DMS53 treated with DMSO at 0.1 percent for 48 hours (cell line): ENCODE measurements around the gene CABLES2.

ENCODE experiments used
- DNase-seq: peaks from one replicate; lab custom pipeline; 2025; ENCODE audit not compliant: unreplicated experiment; lab: John Stamatoyannopoulos, UW

CABLES2 gene

DNA sequence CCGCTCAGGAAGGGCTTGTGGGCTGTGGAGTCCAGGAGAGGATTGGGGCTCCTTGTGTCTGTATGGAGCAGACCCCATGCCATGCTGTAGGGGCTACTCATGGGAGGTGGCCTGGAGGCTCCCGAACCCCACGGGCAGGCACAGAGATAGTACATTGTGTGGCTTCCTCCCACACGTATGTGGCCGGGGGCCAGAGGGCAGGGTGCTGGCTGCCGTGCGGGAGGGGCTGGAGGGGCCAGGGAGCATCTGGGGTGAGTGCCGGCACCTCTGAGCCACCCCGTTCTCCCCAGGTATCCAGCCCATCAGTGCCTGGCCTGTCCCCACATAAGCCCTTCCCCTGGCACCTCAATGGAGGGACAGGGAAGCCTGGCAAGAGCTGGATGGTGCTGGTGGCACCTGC is 12.7 kb upstream of the CABLES2 start:
- DNase-seq: no peak

DNA sequence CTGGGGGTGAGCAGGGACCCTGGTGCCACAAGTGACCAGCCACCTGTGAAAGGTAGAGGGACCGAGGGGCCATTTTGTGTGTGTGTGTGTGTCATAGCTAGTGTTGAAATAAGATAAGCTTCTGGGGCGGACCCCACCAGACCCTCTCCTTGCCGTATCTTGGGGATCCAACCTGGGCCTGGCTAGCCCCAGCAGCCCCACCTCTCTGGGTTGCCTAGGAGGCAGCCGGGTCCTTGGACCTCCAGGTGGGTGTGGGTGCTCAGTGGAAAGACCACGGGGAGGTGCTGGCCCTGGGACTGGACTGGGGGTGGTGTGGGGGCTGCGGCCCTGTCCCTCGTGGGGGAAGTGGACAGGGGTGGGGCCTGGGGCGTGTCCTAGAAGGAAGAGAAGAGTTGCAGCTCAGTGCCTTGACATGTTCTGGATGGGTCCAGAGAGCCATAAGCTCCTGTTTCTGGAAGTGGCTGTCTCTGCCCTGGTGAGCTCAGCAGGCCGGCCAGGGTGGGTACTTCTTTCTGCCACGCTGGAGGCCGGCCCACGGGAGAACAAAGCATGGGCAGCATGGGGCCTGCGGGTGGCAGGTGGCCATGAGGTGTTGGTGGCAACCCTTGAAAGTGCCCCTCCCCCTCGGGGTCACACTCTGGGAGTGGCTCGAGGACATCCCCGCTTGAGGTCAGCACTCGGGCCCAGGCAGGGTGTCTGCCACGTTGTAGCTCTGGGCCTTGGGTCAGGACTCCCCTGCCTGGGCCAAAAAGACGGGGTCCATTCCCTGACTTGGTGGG is 11.8 kb upstream of the CABLES2 start:
- DNase-seq: no peak

DNA sequence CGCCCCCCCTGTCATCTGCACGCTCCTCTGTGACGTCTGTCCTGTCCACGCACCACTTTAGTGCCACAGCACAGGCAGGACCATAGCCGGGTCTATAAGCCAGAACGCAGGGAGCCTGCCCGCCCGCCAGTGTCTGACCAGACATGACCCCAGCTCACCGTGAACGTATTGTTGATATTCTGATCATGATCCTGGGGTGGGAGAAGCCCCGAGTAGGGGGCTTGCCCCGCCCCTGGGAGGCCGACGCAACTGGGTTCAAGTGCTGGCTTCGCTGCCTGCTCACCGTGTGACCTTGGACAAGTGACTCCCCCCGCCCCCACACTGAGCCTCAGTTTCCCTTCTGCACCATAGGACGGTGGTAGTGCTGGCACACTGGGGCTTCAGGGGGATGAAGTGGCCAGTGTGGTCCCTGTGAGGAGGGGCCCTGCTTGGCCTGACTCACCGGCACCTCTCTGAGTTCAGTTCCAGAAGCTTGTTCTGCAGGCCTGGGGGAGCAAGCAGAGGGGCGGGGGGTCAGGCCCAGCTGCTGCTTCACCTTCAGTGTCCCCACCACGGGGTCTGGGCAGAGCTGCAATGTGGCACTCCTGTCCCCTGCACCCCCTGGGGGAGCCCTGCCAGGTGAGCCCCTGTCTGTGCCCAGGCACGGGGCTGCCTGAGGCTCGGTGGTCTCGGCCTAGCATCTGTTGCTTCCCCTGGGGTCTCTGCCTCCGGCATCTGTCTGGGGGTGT is 11.1 kb upstream of the CABLES2 start:
- no peak for DNase-seq

DNA sequence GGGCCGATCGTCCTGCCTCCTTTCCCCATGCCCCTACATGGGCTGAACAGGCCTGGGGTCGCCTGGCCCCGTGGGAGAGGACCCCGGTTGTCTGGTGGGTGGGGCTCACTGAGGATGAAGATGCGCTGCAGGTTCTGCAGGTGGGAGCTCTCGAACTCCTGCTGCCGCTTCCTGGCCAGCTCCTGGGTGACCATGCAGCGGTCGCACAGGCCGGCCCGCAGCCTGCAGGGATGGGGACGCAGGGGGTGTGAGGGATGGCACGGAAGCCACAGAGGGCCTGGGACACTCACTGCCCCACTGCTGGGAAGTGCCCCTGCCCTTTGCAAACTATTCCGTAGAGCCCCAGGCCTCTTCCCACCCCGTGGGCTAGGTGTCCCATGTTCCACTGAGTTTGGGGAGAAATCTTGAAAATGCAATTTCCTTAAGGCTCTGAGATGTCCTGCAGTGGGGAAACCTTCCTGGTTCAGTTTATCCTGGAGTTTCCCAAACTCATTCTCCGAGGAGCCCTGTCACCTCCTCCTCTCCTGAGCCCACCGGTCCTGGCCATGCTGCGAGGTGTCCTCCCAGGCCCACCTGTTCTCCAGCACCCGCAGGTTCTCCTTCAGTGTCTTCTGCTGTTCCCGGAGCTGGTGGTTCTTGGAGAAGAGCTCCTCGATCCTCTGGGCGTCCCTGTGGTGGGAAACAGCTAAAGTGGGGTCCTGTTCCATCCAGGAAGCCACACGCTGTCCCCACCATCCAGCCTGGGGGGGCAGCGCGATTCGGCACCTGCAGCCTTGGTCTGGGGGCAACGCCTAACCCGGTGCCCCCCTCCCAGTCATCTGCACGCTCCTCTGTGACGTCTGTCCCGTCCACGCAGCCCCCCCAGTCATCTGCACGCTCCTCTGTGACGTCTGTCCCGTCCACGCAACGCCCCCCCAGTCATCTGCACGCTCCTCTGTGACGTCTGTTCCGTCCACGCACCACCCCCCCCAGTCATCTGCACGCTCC is 9.9 kb upstream of the CABLES2 start:
- no peak for DNase-seq

DNA sequence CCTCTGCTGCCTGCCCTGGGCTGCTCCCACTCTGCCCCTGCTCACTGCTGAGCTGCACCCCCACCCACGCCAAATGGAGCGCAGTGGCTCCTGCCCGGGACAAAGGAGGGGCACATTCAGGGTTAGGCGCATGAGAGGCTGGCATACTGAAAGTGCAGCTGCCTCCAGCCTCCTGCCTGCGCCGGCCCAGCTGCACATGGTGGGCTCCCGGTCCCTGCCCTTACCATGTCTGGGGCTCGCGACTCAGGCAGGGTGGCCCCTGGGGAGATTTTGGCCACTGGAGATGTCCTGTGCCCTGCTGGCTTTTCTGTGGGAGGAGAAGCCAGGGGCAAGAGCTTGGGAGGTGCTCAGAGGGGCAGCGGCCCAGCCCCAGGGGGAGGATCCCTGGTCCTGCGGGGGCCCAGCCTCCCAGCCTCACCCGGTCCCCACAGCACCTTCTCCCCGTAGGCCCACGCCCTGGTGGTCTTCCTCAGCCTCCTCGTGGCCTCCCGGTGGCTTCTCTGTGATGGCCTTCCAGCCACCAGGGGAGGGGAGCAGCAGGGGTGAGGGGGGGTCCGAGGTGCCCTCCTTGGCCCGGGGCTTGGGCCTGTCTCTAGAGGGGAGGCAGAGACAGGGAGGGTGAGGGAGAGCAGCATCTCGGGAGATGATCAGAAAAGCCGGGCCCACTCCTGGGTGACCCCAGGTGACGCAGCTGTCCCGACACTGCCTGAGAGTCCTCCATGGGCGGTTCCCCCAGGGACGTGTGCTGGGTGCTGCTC is 8.4 kb upstream of the CABLES2 start:
- DNase-seq: no peak

DNA sequence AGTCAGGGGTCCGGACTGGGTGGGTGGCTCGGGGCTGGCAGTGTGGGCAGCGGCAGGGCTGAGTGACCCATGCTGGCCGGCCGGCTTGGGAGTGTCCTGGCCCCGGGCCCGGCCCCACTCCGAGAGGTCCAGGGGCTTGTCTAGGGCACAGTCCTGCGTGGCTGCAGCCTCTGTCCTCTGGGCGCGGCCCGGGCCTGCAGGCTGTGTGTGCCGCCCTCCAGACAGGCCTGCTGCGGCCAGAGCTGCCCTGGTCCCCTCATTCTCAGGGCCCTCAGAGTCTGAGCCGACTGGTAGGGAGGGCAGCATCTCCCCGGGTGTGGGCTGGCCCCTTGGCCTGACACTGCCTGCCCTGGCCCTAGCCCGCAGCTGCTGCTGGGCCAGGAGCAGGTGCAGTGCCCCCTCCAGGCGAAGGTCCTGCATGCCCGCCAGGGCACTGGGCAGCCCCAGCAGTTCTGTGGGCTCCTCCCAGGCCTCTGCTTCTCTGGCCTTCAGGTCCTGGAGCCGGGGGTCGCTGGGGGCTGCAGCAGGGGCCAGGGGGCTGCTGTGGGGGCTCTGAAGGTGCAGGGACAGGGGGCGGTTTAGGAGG is 6.9 kb upstream of the CABLES2 start:
- DNase-seq: no peak

DNA sequence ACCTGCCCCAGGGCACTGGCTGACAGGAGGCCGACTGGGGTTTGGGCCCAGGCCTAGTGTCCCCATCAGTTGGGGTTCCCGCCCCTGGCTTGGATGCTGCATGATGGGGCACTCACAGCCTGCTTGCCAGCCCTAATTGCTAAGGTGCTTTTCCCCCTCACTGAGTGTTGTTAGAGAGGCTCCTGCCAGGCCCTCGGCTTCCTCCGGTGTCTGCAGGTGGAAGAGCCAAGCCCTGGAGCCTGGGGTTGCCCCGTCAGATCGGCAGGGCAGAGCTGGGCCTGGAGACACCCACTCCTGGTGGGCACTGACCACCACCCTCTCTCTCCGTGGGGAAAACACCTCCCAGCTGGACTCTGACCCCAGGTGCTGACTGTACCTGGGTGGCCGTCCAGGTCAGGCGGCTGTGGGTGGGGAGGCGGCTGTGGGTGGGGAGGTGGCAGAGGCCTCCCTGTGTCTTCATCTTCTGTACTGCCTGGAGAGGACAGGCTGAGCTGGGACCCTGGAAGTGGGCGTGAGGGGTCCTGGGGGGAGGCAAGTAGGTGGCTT is 6.0 kb upstream of the CABLES2 start:
- no peak for DNase-seq

DNA sequence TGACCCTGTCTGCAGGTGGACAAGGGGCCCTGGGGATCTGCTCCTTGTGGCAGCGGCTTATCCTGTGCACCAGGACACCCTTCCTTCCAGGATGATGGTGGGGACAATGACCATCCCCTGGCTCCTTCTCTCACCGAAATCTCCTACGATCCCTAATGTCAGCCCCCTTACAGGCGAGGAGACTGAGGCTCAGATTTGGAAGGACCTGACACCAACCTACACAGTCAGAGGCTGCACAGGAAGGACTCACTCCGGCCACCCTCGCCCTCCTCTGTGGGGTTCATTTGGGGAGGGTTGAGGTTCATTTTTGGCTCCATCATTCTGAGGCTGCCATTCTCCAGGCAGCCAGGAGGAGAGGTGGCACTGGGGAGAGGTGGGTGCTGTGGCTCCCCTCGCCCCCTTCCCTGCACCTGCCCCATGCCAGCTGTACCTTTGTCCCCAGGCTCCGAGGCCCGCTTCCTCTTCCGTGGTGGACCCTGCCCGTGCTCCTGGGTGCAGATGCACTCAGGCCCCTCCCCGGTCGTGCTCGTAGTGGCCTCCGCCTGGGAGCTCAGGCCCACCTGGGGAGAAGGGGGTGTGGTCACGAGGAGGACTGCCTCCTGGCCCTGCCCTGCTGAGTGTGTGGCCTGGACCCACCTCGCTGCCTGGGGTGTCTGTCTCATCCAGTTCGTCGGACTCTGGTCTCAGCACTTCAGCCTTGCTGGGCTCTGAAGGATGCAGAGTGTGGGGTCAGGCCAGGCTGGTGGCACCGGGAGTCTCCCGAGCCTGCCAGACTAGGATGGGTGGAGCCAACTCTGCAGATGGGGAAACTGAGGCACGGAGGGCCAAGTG is 5.3 kb upstream of the CABLES2 start:
- no peak for DNase-seq

DNA sequence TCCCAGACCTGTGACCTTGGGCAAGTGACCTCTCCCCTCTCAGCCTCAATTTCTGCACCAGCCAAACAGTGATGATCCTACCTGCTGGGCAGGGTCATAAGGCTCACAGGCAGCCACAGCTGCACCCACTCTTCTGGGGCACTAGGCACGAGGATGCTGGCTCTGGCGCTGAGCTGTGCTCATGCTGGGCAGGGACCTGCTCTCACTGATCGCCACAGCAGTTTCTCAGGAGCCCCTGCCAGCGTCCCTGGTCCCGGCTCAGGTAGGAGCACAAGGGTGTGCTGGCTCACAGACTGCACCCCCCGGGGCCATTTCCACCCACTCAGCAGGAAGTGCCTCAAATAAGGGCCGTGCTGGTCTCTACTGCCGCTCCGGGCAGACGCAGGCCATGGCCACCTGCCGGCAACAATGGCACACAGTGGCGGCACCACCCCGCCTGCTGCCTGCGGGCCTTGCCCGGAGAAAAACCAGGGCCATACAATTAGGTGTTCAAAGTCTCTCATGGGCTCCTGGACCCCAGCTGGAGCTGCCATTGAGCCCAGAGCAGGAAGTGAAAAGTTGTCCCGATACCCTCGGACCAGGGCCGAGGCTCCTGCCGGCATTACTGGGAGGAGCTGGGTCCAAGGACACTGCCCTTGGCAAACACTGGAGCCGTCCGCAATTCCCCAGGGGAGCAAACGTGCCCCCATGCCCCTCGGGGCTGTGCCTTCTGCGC is 4.6 kb upstream of the CABLES2 start:
- no peak for DNase-seq

DNA sequence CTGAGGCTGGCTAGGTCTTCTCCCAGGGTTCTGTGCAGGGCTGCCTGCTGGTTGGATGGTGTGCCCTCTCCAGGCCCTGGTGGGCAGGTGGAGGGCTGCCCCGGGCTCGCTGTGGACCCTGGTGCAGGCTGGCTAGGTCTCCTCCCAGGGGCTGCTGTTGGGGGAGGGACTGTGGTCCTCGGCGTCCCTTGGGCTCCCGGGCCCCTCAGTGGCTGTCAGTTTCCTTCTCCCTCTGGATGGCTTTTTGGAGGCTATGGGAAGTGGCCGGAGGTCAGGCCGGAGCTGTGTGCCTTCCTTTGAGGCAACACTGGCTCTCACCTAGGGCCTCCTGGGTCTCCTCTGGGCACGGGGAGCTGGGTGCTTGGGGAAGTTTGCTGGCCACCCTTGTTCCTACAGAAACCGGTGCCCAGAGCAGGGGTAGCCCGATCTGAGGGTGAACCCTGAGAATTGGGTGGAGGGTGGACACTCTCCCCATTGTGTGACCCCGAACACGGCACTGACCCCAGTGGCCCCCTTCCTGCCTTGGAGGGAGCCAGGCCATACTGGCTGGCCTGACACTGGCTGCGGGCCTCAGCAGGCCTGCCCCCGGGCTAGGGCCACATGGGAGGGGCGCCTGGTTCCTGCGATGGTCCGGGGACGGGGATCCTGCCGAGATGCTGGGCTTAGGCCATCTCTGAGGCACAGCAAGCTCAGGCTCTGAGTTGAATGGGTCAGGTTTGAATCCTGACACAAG is 3.8 kb upstream of the CABLES2 start:
- no peak for DNase-seq

DNA sequence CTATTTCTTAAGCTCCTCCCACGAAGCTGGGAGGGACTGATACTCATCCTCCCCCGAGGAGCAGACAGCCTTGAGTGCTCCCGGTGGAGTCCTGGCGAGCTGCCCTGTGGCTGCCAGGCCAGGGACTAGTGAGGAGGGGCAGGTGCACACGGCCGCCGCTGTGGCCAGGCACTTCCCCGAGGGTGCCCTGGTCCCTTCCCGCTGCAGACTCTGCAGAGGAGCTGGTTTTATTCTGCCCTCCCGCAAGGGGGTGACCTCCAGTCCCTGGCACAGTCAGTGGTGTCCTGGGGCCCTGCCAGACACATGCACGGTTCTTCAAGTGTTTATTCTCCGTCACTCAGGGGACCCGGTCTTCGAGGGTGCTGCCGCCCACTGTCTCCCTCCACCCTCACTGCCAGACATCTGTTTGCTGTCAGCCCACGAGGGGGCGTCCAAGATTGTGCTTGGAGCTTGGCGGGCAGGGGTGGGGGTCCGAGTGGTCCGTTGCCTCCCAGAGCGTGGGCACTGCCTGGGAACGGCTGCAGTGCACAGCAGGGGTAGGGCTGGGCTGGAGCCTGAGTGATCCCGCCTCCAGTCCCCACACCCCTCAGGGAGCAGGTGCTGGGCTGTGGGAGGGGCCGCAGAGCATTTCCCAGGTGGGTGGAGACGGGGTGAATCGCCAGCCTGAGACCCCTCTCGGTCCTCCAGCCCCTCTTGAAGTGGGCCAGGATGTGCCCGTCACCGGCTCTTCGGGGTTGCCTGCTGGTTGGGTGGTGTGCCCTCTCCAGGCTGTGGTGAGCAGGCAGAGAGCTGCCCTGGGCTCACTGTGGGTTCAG is 3.1 kb upstream of the CABLES2 start:
- DNase-seq: peak; percentile 58

DNA sequence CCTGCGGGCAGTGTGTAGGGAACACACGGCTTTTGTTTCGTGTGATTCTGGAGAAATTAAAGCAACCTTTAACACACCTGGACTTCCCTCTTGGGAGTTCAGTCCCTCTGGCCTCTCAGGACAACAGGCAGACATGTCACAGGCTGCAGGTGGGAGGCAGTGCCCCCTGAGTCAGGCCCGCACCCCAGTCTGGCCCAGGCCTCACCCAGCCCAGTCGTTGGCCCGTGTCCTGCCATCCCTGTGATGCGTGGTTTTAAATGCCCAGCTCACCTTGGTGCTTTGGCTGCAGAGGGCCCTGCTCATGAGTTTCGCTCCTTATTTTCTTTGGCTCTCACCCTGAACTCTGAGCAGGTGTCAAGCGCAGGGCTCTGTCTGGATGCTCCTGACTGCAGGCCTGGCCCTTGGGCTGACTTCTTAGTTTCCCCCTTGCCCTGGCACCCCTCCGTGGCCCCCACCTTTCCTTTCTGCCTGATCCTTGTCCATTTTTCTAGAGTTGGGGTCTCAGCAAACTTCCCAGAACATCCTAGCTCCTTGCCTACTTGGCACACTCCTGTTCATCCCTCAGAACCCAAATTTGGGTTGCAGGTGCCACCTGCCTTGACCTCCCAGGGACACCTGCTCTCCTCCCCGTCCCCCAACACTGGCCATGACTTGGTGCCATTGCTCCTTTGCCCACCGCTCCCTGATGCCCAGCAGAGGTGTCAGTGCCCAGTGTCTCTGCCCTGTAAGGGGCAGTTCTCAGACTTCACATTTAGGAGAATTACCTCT is 2.2 kb upstream of the CABLES2 start:
- DNase-seq: no peak

DNA sequence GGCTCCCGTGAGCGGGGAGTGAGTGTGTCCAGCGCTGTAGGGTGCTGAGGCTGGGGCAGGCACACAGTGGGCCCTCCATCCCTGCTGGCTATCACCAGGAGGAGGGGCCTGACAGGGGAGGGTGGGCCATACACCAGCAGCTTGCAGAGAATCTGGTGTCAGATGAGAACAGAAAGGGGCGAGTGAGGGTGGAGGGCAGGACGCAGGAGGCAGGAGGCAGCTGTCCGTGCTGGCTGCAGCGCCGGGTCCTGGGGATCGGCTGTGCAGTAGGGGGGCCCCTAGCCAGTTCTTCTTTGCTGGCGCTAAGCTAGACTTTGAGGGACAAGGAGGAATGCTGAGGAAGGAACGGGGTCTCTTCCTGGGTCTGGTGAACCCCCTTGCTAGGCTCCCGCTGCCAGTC is 1.6 kb upstream of the CABLES2 start:
- DNase-seq: no peak

DNA sequence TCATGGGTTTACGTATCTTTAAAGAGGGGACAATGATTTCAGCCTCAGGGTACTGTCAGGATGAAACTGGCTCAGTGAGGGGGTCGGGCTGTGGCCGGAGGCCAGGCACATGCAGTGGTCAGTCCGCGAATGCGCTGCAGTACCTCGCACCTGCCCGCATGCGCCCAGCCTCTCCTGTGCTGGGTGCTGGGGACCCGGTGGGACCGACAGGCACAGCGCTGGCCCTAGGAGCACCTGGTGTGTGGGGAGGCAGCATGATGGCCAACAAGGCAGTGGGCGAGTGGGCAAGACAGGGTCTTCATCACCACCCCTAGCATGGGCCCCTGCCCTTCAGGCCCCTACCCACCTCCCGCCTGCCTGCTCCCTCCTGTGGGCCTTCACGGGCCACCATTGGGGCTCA is 970 bp upstream of the CABLES2 start:
- DNase-seq: no peak

DNA sequence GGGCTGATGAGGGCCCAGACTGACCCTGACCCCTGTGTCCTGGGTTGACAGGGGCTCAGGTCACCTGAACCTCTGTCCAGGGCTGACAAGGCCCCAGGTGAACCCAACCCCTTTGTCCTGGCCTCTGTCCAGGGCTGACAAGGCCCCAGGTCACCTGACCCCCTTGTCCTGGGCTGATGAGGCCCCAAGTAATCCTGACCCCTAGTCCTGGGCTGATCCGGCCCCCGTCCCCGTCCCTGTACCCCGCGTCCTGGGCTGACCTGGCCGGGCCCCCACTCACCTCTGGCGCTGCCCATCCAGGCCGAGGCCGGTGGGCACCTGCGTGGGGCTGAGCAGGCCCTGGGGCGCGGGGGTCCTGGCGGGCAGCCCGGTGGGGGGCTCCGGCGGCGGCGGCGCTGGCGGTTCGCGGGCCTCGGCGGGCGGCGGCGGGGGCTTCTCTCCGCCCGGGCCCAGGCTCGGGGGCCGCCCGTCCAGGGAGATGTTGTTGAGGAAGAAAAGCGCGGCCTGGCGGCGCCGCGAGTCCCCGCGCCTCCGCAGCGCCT is 379 bp downstream of the CABLES2 start:
- DNase-seq: no peak

DNA sequence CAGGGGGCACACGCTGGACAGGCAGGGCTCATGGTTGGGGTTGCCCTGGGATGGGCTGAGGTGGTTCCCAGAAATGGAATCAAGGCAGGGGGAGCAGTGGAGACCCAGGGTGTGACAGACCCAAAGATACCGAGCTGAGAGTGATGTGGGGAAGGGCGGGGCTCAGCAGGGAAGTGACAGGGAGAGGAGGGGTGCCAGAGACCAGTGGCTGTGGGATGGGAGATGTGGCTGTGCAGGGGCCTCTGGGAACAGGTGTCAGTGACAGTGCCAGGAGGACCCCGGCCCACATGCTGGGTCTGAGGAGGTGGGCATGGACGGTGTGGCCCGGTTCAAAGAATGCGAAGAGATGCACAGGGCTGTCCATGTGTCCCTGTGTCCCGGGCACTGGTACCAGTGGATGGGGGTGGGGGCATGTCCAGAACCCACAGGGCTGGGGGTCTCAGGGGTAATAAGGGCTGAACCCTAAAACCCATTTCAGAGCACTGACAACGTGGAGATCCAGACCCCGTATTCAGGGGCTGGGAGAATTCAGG is 1.0 kb downstream of the CABLES2 start:
- DNase-seq: no peak
